Measurements from ENCODE around the gene HPRT1. TPM values are rescaled to one million over a fixed set of nuclear protein-coding genes. Genes with fewer than 3 reads are reported as not detected.

Gene HPRT1
- total RNA-seq, 1 donor from 2014 or later: 10.5 TPM

- DNase-seq (ENCODE audit: low spot score): no peak
- no peaks in the 10 kb centered on the region for H3K9me3 Mint-ChIP-seq (ENCODE audit: unreplicated experiment)
Observed at GRCh38 chrX:134502686-134503085, 42.7 kb downstream of the HPRT1 start.

GRCh38 chrX:134512566-134512965 is 52.6 kb downstream of the HPRT1 start:
- no peak for DNase-seq (ENCODE audit: low spot score)
- Mint-ChIP-seq H3K4me1 (ENCODE audit: unreplicated experiment) (no peaks in the 10 kb centered on the region), H3K27ac (ENCODE audit: unreplicated experiment) (no peak overlapping the region), H3K4me3 (ENCODE audit: unreplicated experiment) (no peak overlapping the region), H3K9me3 (ENCODE audit: unreplicated experiment) (no peaks in the 10 kb centered on the region), H3K27me3 (ENCODE audit: unreplicated experiment) (no peaks in the 10 kb centered on the region), H3K36me3 (ENCODE audit: low read depth, unreplicated experiment) (no peaks in the 10 kb centered on the region)
- TF ChIP-seq CTCF (IDR thresholded peaks at IDR 0.05; ENCODE audit: unreplicated experiment): no peak

More at GRCh38 chrX:134502686-134503085, 42.7 kb downstream of the HPRT1 start:
- H3K27ac Mint-ChIP-seq (ENCODE audit: unreplicated experiment): no peak overlapping the region
- no peak for TF ChIP-seq CTCF (IDR thresholded peaks at IDR 0.05; ENCODE audit: unreplicated experiment)
- peaks cover 4% of the 10 kb centered on the region for H3K27me3 Mint-ChIP-seq (ENCODE audit: unreplicated experiment)
- H3K4me3 Mint-ChIP-seq (ENCODE audit: unreplicated experiment): no peak overlapping the region
- no peaks in the 10 kb centered on the region for H3K36me3 Mint-ChIP-seq (ENCODE audit: low read depth, unreplicated experiment)
- no peaks in the 10 kb centered on the region for H3K4me1 Mint-ChIP-seq (ENCODE audit: unreplicated experiment)

- Mint-ChIP-seq H3K27ac (ENCODE audit: unreplicated experiment) (no peak overlapping the region), H3K27me3 (ENCODE audit: unreplicated experiment) (no peaks in the 10 kb centered on the region), H3K36me3 (ENCODE audit: low read depth, unreplicated experiment) (no peaks in the 10 kb centered on the region), H3K9me3 (ENCODE audit: unreplicated experiment) (no peaks in the 10 kb centered on the region), H3K4me1 (ENCODE audit: unreplicated experiment) (no peaks in the 10 kb centered on the region), H3K4me3 (ENCODE audit: unreplicated experiment) (no peak overlapping the region)
- no peak for TF ChIP-seq CTCF (IDR thresholded peaks at IDR 0.05; ENCODE audit: unreplicated experiment)
- DNase-seq (ENCODE audit: low spot score): no peak
Observed at GRCh38 chrX:134513091-134513490, 53.1 kb downstream of the HPRT1 start.

- Mint-ChIP-seq H3K9me3 (ENCODE audit: unreplicated experiment) (no peaks in the 10 kb centered on the region), H3K4me1 (ENCODE audit: unreplicated experiment) (peaks cover 10% of the 10 kb centered on the region), H3K27me3 (ENCODE audit: unreplicated experiment) (no peaks in the 10 kb centered on the region), H3K4me3 (ENCODE audit: unreplicated experiment) (no peak overlapping the region), H3K36me3 (ENCODE audit: low read depth, unreplicated experiment) (no peaks in the 10 kb centered on the region), H3K27ac (ENCODE audit: unreplicated experiment) (no peak overlapping the region)
- DNase-seq (ENCODE audit: low spot score): peak; percentile 32
- peak; percentile 22 for TF ChIP-seq CTCF (IDR thresholded peaks at IDR 0.05; ENCODE audit: unreplicated experiment)
Observed at GRCh38 chrX:134520860-134521390, 61.0 kb downstream of the HPRT1 start.

GRCh38 chrX:134524181-134524580 is 64.2 kb downstream of the HPRT1 start:
- no peak for TF ChIP-seq CTCF (IDR thresholded peaks at IDR 0.05; ENCODE audit: unreplicated experiment)
- Mint-ChIP-seq H3K9me3 (ENCODE audit: unreplicated experiment) (no peaks in the 10 kb centered on the region), H3K27ac (ENCODE audit: unreplicated experiment) (no peak overlapping the region), H3K27me3 (ENCODE audit: unreplicated experiment) (no peaks in the 10 kb centered on the region), H3K4me3 (ENCODE audit: unreplicated experiment) (no peak overlapping the region), H3K36me3 (ENCODE audit: low read depth, unreplicated experiment) (no peaks in the 10 kb centered on the region), H3K4me1 (ENCODE audit: unreplicated experiment) (peaks cover 30% of the 10 kb centered on the region)
- DNase-seq (ENCODE audit: low spot score): no peak

Measured in endothelial cell (in vitro differentiated cells).